Fibroblast of mammary gland (primary cell): ENCODE measurements around the gene ARRDC1.

Source experiments
- DNase-seq: peaks from one replicate; pipeline ENCODE4 v3.0.0-alpha.2; 2010; ENCODE audit warnings: low read depth
- H3K4me3 ChIP-seq: 2 replicates; pipeline ENCODE4 v1.5.1; 2011; ENCODE audit warnings: low read depth, mild to moderate bottlenecking, low read length, moderate library complexity; ENCODE audit not compliant: control insufficient read depth
- CTCF ChIP-seq: conservative IDR thresholded peaks from 2 replicates; pipeline ENCODE4 v1.5.1; 2011; ENCODE audit warnings: low read depth, low read length, inconsistent platforms; ENCODE audit not compliant: control insufficient read depth, insufficient read depth

ARRDC1 gene

GRCh38 chr9:137583957-137584356 is 21.5 kb upstream of the ARRDC1 start:
- TF ChIP-seq CTCF, result no peak

GRCh38 chr9:137586854-137587253 is 18.6 kb upstream of the ARRDC1 start:
- H3K4me3 ChIP-seq, result no peak overlapping the region
- DNase-seq, result no peak
- no peak for TF ChIP-seq CTCF

More at GRCh38 chr9:137583957-137584356, 21.5 kb upstream of the ARRDC1 start:
- H3K4me3 ChIP-seq, result no peak overlapping the region
- no peak for DNase-seq

GRCh38 chr9:137588311-137588710 is 17.2 kb upstream of the ARRDC1 start:
- no peak overlapping the region for H3K4me3 ChIP-seq
- no peak for DNase-seq
- no peak for TF ChIP-seq CTCF

- H3K4me3 ChIP-seq, result peak overlapping the region; percentile 67
- peak; percentile 30 for DNase-seq
- TF ChIP-seq CTCF, result no peak
Measured at GRCh38 chr9:137588891-137589290, 16.6 kb upstream of the ARRDC1 start.

- peak overlapping the region; percentile 67 for H3K4me3 ChIP-seq
- no peak for TF ChIP-seq CTCF
- DNase-seq, result no peak
Measured at GRCh38 chr9:137589441-137590122, 15.9 kb upstream of the ARRDC1 start.

GRCh38 chr9:137590123-137590468 is 15.4 kb upstream of the ARRDC1 start:
- TF ChIP-seq CTCF, result no peak
- peak overlapping the region; percentile 67 for H3K4me3 ChIP-seq
- DNase-seq, result no peak
